Stimulated activated naive CD8-positive, alpha-beta T cell treated with anti-CD3 and anti-CD28 coated beads, Interleukin-15, Interleukin-2, amounts not matched to agents 100 U/mL and 50 U/mL, for 24 hours (primary cell): Measurements from ENCODE around the gene CEP112.

Experiments used
- ATAC-seq: fragments of 150-1000 bp; cut with Tn5 transposase; one replicate; pipeline ENCODE4 v1.10.0; 2021
- DNase-seq: peaks from one replicate; pipeline ENCODE4 v3.0.0; 2021

Gene CEP112

DNA sequence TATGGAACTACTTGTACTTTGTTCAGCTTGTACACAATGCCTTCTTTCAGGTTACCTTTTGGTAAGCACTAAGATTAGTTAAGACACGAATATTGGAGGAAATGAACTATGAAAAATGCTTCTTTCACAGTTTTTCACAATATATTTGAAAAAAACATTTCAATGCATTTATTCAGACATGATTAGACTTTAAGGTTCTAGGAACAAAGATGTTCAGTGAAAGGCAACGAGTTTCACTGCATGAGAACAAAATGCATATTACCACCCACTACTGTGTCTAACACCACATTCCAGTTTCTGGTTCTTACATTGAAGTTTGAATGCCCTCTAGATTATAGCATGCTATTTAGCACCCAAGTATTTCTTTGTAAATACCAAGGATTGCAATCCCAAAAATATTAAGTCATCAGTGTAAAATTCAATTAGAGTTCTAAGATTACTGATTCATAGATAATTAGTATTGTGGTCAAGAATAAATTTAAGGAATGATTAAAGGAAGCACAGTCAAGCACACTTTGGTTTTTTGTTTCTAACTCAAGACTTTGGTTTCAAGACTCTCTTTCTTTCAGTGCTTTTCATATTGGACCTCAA is 261.7 kb downstream of the CEP112 start:
- DNase-seq (no peak), ATAC-seq (no peak)

DNA sequence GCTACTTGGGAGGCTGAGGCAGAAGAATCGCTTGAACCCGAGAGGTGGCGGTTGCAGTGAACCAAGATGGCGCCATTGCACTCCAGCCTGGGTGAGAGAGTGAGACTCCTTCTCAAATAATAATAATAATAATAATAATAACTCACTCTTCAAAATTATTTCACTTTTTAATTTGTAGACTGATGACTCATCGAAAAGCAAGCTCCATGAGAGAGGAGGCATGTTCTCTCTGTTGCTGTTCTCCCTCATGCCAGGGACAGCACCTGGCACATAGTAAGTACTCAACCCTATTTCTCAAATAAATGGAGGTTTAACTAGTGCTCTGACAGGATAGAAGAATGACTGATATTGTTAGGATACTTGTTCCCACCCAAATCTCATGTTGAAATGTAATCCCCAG is 265.3 kb downstream of the CEP112 start:
- DNase-seq: no peak
- no peak for ATAC-seq

DNA sequence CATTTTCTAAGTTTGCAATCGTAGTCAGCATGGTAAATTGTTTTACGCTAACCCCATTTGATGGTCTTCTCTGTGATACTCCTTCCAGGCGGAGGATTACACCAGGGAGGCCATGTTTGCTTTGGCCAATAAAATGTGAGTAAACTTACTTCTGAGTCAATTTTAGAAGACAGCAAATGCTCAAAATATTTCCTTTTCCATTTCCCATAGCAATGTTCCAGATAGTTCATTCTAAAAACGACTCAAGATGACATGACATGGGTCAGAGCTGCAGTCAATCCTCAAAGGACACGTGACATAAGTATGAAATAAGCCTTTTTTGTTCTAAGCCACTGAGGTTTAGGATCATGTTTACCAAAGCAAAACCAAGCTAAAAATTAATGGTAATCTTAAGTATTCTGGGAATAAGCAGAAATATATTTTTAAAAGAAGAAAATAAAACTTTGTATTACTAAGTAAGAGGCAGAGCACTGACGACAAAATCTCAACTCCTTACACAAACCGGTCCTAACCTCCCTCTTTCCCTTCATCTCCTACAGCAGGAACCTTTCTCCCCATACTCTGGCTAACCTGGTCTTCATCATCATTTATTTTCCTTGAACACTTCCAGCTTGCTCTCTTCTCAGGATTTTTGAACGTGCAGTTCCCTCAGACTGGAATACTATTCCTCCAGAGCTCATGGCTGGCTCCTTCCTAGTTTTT is 266.2 kb downstream of the CEP112 start:
- DNase-seq: no peak
- ATAC-seq: no peak

DNA sequence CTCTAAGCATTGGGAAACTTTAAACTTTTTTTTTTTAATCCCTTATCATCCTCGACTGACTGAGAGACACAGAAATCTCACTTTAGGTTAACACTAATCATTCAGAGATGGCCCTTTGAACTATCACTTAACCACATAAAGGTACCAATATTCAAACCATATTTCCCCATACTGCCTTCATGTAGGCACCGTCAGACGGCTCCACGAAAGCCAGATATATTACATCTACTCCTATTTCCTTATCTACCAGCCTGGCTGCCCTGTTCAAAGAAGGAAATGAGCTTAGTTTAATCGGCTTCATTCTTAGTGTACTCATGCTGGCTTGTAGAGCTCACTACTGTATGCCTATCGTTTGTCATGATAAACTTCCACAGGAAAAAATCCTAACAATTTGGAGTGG is 270.9 kb downstream of the CEP112 start:
- no peak for DNase-seq
- no peak for ATAC-seq

DNA sequence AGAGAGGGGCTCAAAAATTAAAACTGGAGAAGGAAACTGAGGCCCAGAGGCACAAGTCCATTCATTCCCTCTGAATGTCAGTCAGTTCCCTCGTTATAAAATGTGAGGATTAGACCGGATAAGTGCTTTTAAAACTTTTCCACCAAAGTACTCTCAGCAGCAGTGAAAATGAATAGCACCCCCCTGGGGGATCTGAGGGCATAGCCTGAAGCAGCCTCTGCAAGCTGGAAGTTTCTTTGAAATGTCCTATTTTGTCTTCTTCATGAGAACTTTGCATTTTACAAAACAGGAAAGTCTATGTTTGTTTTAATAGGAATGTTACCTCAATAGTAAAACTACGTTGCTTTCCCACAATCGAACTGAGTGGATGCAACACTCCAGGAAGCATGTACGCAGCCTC is 273.0 kb downstream of the CEP112 start:
- no peak for ATAC-seq

DNA sequence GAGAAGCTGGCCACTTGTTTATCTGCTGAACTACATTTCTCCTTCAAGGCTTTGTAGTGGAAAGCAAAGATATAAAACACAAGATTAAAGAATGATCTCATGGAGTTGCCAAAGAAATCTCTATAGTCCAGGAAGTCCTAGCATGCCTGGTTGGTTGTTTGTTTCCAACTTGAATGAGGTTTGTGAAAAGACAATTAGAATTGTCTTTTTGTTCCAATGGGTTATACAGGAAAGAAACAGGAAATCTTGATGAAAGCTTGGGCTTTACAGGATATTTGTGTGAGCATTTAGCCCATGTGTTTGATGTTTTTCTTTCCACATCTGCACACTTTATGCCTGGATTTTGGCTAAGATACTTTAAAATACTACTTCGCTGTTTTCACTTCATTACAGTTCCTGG is 273.4 kb downstream of the CEP112 start:
- no peak for DNase-seq
- ATAC-seq: no peak

More for the DNA sequence above, 273.0 kb downstream of the CEP112 start:
- no peak for DNase-seq

DNA sequence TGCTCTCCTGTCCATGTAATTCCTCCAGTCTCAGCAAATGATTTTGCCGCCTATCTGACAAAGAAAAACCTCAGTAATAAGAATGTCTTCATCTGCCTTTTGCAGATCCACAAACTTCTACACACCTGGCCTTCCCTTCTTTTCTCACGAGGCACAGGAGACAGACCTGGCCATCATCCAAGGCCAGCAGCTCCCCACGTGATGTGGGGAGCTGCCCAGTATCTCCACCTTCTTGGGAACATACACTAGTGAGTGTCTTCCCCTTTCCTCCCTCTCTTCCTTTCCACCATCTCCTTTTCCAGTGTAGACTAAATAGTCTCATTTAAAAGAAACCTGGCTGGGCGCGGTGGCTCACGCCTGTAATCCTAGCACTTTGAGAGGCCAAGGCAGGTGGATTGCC is 274.4 kb downstream of the CEP112 start:
- ATAC-seq (no peak), DNase-seq (no peak)

DNA sequence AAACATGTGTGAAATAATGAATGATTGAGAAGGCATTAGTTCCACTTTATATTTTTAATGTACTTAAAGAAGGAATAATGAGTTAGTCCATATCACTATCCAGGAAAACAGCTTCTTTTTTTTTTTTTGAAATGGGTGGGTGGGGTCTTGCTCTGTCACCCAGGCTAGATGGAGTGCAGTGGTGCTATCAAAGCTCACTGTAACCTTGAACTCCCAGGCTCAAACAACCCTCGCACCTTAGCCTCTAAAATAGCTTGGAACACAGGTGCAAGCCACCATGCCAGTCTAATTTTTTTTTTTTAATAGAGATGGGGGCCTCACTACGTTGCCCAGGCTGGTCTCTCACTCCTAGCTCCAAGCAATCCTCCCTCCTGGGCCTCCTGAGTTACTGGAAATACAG is 275.5 kb downstream of the CEP112 start:
- no peak for ATAC-seq
- DNase-seq: no peak

DNA sequence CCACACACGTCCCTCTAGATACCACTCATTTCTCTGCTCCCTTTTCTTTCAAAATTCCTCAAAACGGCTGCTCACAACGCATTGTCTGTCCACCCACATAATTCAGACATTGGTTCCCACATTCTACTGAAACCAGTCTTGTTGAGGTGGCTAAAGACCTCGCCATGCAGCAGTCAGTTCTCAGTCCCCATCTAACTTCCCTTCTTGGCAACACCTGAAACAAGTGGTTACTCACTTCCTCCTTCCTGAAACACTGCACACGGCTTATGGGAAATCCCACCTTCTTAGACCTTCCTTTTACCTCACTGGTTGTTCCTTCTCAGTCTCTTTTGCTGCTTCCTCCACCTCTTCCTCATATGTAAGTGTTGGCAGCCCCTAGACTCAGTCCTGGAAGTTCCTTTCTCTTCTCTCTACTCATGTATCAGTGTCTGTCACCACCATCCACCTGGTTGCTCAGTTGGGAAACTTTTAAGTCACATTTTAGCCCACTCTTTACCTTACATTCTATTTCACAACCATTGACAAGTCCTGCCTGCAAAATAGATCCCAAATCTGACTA is 277.1 kb downstream of the CEP112 start:
- ATAC-seq: peak; percentile 57
- no peak for DNase-seq

DNA sequence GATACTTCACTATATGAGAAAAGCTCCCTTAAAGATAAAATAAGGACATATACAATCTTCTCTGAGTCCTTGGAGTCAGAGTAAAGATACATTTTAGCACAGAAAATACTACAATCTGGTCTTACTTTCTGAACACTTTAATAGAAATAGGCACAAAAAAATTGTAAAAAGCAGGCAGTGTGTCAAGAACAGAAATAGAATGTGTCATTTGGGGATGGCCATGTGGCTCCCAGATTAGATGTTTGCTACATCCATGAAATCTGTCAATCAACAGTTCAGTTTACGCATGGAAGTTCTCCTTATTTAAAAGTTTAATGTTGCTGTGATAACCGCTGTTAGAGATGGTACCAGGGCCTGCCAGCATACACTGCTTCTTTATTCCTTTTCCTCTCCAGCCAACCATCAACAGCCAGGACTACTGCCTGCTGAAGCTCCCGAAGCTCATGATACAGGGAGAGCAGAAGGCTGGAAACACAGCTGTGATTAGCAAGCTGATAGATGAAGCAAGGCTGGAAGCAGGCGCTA is 278.5 kb downstream of the CEP112 start:
- DNase-seq: no peak
- ATAC-seq: no peak

DNA sequence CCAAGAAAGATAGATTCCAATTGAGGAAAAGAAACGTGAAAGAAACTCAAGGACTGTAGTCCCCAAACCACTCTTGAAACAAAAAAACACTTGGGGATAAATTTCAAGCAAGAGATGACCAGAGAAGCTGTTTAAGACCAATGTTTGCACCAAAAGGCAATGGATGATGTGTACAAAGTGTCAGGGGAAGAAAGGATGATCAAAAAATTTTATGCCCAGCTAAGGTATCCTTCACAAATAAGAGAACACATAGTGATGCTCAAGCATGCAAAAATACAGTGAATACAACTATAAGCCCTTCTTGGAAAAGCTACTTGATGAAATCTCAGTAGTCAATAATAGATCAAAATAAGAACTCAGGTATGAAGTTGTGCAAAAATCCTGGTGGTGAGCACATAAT is 281.1 kb downstream of the CEP112 start:
- ATAC-seq (no peak), DNase-seq (no peak)

DNA sequence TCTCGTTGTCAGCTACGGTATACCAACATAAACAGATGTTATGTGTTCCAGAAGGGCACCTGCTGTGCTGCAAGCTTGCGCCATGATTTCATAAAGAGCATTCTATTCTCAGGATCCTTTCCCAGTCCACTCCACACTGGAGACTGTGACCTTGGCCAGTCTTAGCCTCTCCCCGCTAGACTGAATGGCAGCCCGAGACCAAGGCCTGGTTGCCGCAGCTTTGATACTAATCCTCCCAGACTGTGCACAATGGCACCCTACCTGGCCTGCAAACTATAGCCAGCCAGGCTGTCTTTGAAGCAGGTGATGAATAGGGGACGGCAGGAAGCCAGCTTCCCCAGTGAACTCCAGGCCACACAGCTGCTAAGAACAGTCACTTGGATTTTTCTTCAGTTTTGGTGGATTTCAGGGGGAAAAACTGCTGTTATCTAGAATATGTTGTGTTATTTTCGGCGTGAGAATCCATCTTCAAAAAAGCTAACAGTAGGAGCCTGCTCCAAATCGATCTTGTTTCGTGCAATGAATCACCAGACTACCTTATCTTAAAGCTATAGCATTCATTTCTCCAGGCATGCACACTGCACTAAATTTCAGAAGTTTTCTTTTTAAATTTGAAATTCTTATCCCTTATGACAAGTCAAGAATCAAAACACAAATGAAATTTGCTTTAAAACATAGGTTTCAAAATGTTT is 289.0 kb downstream of the CEP112 start:
- ATAC-seq (no peak), DNase-seq (no peak)

DNA sequence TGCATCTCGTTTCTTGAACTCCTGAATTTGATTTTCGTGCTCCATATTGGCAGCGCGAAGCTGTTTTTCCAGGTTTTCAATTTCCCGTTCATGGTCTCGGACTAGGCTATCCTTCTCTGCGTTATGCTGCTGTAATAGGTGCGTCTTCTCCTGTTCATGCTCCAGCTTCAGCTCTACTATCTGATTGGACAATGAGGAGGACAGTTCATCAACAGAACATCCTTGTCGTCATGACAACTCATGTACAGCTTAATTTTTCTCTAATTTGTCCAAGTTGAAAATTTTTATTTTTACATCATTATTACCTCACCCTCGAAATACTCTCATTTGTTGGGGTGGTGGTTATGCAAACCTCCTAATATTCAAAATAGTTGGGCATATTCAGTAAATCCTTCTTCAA is 289.8 kb downstream of the CEP112 start:
- ATAC-seq (no peak), DNase-seq (no peak)

DNA sequence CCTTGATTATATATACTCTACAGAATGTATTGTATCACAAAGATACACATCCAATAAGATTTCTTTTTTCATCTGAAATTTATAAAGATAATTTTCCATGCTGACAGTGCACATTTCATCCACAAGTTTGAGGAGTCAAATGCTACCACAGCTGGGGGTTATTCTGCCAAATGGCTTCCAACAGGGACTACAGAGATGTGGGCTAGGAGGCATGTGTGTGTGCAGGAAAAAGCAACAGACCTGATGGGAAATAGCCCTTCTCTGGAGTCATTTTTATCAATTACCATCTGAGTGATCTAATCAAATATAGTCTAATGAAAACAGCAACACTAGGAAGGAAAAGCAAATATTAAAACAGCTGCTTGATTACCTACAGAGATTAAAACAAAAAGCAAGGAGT is 290.5 kb downstream of the CEP112 start:
- no peak for DNase-seq
- no peak for ATAC-seq

DNA sequence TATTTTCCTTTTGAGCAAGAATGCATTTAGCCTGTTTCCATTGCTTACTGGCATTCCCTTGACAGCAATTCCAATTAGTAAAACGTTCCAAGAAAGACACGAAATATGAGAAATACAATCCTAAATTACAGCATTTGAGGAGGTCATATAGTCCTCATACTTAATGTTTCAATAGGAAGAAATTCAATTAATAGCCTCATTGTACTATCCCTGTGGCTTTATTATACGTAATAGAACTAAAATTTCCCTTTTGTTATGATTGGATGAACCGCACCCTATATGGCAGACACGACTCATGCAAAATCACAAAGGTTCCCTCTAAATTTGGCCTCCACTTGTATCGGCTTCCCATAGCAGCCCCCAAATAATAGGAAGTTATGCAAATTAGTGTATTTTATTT is 291.7 kb downstream of the CEP112 start:
- no peak for DNase-seq
- no peak for ATAC-seq

DNA sequence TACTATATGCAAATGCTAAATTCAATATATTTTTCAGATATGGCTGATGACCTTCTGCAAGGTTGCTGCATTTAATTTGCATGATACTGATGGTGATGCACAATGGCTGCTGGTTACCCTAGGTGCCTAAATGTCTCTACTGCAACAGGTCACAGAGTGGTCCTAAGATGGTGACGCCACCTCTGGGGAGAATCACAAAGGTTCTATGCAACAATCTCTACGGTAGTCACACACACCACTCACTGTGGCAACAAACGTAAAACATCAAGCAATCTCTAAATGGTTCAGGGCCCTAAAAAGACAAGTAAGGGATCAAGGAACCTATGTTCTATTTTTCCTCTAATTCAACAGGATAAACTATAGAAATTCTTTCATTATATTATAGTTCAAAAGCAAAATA is 293.3 kb downstream of the CEP112 start:
- no peak for DNase-seq
- ATAC-seq: no peak

DNA sequence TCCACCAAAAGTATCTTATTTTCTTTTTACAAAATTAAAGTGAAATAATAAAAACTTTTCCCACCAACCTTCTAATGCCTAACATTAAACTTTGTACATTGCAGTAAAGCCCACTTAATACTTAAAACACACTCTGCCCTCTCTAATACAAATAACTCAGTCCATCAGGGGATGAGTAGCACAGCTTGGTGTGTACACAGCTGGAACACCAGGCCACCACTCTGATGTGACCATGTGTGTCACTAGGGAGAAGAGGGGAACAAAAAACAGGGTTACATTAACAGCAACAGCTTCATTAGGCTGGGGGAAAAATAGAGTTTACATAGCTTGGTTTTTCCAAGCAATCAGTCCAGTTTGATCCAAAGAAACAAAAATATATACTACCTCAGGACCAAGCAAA is 295.0 kb downstream of the CEP112 start:
- DNase-seq (no peak), ATAC-seq (no peak)

DNA sequence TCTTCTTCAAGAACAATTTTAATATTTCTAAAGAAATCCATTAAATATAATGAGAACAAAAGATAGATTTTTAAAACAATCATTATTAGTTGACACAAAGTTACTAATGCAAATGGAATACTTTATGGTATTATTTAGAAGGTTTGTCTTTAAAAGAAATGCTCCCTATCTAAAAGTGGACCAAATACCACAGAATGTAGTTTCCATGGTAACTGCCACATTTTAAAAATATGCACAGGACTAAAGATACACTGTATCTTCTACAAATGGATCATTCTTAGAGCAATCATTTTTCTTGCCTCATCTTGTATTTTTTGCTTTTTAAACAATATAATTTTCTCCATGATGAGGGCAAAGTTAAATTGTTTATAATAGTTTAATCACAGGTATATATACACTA is 296.0 kb downstream of the CEP112 start:
- DNase-seq (no peak), ATAC-seq (no peak)

DNA sequence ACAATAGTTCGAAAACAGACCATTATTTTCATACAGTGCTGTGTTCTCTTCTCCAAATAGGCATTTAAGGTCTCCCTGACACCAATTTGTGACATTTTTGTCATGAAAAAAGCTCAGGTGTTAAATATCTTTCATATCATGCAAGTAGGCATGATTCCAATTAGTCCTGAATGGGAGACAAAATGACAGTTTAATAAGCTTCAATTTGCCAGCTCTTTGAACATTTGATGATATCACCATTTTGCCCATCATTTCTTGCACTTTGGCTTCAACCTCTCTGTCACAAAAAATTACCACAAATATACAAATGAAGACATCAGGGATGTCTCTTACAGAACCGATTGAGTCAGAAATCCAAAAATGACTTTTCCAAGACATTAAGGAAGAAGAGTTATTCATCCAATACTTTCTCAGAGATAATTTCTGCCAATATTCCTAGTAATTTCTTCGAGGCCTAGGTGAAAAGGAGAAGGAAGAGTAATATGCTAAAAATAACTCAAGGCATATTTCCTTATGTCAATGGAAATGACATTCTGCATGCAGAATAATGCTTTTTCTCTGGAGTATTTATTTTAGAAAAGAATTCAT is 298.1 kb downstream of the CEP112 start:
- DNase-seq (no peak), ATAC-seq (no peak)

DNA sequence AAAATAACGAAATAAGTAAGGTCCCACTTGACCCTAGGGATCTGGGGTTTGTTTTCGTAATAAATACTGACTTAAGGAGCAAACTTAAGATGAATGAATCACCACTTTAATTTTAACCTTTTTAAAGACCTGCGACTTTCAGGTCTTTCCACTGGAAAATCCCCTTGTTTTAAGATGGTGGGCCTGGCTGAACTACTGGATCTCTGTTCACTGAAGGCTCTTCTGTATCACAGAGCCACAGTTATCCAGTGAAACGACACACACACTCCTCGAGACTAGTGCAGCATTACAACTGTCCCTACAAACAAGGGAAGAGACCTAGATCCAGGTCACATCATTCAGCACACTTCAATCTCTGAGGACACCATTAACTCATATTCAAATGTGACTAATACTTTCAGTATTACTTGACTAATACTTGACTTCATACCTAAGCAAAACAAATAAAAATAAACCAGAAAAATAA is 299.0 kb downstream of the CEP112 start:
- DNase-seq (no peak), ATAC-seq (no peak)

DNA sequence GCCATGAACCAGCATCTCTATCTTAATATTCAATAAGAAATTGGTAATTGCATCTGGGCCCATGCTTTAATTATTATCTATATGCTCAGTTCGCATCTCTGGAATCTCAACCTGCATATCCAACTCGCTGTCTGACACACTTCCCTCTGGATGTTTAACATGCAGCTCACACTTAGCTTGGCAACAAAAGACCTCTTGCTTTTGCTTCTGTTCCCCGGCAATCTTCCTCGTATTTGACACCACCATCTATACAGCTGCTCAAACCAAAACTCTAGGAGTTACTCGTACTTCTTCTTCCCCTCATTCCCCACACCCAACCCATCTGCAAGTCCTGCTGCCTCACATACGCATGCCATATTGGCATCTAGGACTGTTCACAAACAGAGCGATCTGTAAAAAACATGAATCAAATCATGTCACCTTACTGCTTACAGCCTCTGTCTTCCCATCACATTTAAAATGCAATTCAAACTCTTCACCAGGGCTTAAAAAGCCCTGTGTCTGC is 300.6 kb downstream of the CEP112 start:
- no peak for ATAC-seq

DNA sequence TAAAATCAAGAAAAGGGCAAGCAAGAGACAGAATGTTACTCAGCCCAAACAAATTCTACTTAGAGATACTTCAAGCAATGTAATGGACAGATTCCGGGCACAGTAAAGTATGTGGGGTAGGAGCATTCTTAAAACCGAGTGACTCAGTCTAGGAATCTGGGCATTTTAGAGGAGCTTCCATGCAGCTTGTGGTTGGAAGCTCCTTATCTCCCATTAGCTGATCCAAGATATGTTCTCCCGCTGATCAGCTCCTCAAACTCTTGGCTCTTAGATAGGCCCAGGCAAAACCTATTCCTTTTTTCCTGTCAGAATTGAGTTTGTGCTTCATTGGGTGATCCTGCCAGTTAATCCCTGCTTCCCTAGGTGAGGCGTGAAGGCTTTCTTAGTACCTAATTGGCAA is 303.3 kb downstream of the CEP112 start:
- ATAC-seq (no peak), DNase-seq (no peak)

More for the DNA sequence above, 300.6 kb downstream of the CEP112 start:
- no peak for DNase-seq
